Keratinocyte (primary cell): ENCODE data around the gene STEAP1. TPM values are rescaled to one million over a fixed set of nuclear protein-coding genes. Genes with fewer than 3 reads are reported as not detected.

Experiments used
- DNase-seq: peaks from one replicate; pipeline ENCODE4 v3.0.0-alpha.2; 2011; ENCODE audit warnings: low read depth, missing footprints, low spot score
- FAIRE-seq: peaks from 2 replicates; lab custom pipeline; 2011; peaks lifted over from hg19 to GRCh38; lab: Jason Lieb, UNC
- H2AFZ ChIP-seq: 2 replicates; pipeline ENCODE4 v1.6.0; 2012; ENCODE audit warnings: low read length, control low read depth, inconsistent platforms; ENCODE audit not compliant: control insufficient read depth
- H3K27ac ChIP-seq: 2 replicates; pipeline ENCODE4 v1.5.1; 2011; ENCODE audit warnings: low read length; ENCODE audit not compliant: control insufficient read depth, insufficient read depth
- H3K27me3 ChIP-seq: 3 replicates; pipeline ENCODE4 v1.6.0; 2011; ENCODE audit warnings: low read length; ENCODE audit not compliant: control insufficient read depth, insufficient read depth; ENCODE audit errors: extremely low read depth
- H3K36me3 ChIP-seq, 2 experiments: 2 replicates in 1 of 2; 3 replicates in 1 of 2; pipeline ENCODE4 v1.5.1; 2011; ENCODE audit warnings: low read length in 2 of 2, mild to moderate bottlenecking in 1 of 2; ENCODE audit not compliant: control insufficient read depth in 2 of 2, insufficient read depth in 2 of 2; ENCODE audit errors: extremely low read depth in 1 of 2
- H3K4me1 ChIP-seq: 3 replicates; pipeline ENCODE4 v1.5.1; 2011; ENCODE audit warnings: low read length; ENCODE audit not compliant: control insufficient read depth, insufficient read depth; ENCODE audit errors: extremely low read depth
- H3K4me2 ChIP-seq: 3 replicates; pipeline ENCODE4 v1.6.0; 2011; ENCODE audit warnings: low read depth, low read length; ENCODE audit not compliant: control insufficient read depth, insufficient read depth; ENCODE audit errors: extremely low read depth
- H3K4me3 ChIP-seq, 3 experiments: fragments of 200-600 bp in 1 of 3; sonication (generic) in 1 of 3; 2 replicates in 2 of 3; 3 replicates in 1 of 3; pipeline ENCODE4 v1.5.1; 2011 to 2016; ENCODE audit warnings: low read length in 3 of 3, mild to moderate bottlenecking in 3 of 3, control low read depth in 2 of 3, inconsistent platforms in 1 of 3, low read depth in 1 of 3, mixed read lengths in 1 of 3, mixed run types in 1 of 3, moderate library complexity in 1 of 3; ENCODE audit not compliant: control insufficient read depth in 2 of 3, insufficient read depth in 2 of 3; ENCODE audit errors: extremely low read depth in 1 of 3
- H3K79me2 ChIP-seq: 2 replicates; pipeline ENCODE4 v1.6.0; 2012; ENCODE audit warnings: low read length; ENCODE audit not compliant: control insufficient read depth, insufficient read depth
- H3K9ac ChIP-seq: 3 replicates; pipeline ENCODE4 v1.6.0; 2011; ENCODE audit warnings: low read length; ENCODE audit not compliant: control insufficient read depth, insufficient read depth; ENCODE audit errors: extremely low read depth
- H3K9me1 ChIP-seq: 3 replicates; pipeline ENCODE4 v1.6.0; 2011; ENCODE audit warnings: low read length; ENCODE audit not compliant: control insufficient read depth, insufficient read depth; ENCODE audit errors: extremely low read depth
- H3K9me3 ChIP-seq: 2 replicates; pipeline ENCODE4 v1.5.1; 2012; ENCODE audit warnings: low read depth, low read length; ENCODE audit not compliant: control insufficient read depth
- H4K20me1 ChIP-seq: 3 replicates; pipeline ENCODE4 v1.6.0; 2011; ENCODE audit warnings: low read length; ENCODE audit not compliant: control insufficient read depth, insufficient read depth; ENCODE audit errors: extremely low read depth
- EZH2 ChIP-seq: IDR thresholded peaks from one replicate; pipeline ENCODE4 v1.6.1; 2012; ENCODE audit warnings: inconsistent platforms, mild to moderate bottlenecking, low read length, moderate library complexity
- dilution Hi-C: fragments of 300-500 bp; cut with MboI; formaldehyde crosslinking; loops from one replicate; pipeline ENCODE4 v1.7.0; 2020; ENCODE audit warnings: low sequenced_read_pairs; ENCODE audit not compliant: extremely low pct_ligation_motif_present
- polyA plus RNA-seq, 5 experiments: library from polyadenylated mRNA; depleted of rRNA in 3 of 5; stranded (reverse) in 3 of 5; stranded (forward) in 1 of 5; unstranded in 1 of 5; fragments of >200 nt; gene quantifications; 1 replicate in 1 of 5; 2 replicates in 3 of 5; 3 replicates in 1 of 5; pipeline versions ENCODE4 v1.2.1 to v1.2.3, GENCODE V29; 2011 to 2012; ENCODE audit warnings: missing spikeins in 2 of 5, low read depth in 1 of 5, low replicate concordance in 1 of 5
- TF ChIP-seq, protein P1 (sequence below), 3 experiments: IDR thresholded peaks in 1 of 3; conservative IDR thresholded peaks in 1 of 3; optimal IDR thresholded peaks in 1 of 3; 2 replicates in 2 of 3; 3 replicates in 1 of 3; pipeline versions ENCODE3 to v1.5.1; 2011; ENCODE audit warnings: low read length in 3 of 3, mild to moderate bottlenecking in 3 of 3, moderate library complexity in 2 of 3, control low read depth in 1 of 3, inconsistent platforms in 1 of 3; ENCODE audit not compliant: insufficient read depth in 2 of 3; ENCODE audit errors: extremely low read depth in 1 of 3

STEAP1 gene
- polyA plus RNA-seq, 1 donor (not counting 4 experiments of a cell fraction or from before 2014, with no cell fraction given) = 19.0 TPM

DNA sequence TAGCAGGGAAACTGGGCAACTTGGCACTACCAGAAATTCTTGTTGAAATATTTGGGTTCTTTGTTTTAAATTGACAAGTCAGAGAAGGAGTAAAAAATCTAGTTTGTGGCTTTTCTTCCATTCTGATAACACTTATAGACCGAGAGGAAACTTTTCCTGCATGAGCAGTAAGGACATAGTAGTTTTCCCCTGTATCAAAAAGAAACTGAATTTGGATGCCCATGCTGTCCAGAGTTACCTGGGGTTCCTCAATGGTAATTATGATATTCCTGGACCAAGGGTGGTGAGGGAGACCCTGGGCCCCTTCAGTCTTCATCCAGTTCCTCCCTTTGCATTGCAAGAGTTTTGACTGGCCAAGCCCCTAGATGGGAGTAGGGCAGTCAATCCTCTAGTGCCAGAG lies 37.4 kb downstream of the STEAP1 start:
- Histone ChIP-seq H3K9ac (no peak overlapping the region), H2AFZ (no peak overlapping the region), H4K20me1 (no peaks in the 10 kb centered on the region), H3K4me2 (no peak overlapping the region), H3K4me3 (no peak overlapping the region), H3K27ac (no peak overlapping the region), H3K79me2 (no peaks in the 10 kb centered on the region), H3K27me3 (no peaks in the 10 kb centered on the region), H3K4me1 (no peaks in the 10 kb centered on the region), H3K36me3 (no peaks in the 10 kb centered on the region), H3K9me1 (no peaks in the 10 kb centered on the region), H3K9me3 (peaks cover 2% of the 10 kb centered on the region)
- DNase-seq = no peak
- no peak for FAIRE-seq
- no peak for TF ChIP-seq EZH2
- TF ChIP-seq, protein P1, sequence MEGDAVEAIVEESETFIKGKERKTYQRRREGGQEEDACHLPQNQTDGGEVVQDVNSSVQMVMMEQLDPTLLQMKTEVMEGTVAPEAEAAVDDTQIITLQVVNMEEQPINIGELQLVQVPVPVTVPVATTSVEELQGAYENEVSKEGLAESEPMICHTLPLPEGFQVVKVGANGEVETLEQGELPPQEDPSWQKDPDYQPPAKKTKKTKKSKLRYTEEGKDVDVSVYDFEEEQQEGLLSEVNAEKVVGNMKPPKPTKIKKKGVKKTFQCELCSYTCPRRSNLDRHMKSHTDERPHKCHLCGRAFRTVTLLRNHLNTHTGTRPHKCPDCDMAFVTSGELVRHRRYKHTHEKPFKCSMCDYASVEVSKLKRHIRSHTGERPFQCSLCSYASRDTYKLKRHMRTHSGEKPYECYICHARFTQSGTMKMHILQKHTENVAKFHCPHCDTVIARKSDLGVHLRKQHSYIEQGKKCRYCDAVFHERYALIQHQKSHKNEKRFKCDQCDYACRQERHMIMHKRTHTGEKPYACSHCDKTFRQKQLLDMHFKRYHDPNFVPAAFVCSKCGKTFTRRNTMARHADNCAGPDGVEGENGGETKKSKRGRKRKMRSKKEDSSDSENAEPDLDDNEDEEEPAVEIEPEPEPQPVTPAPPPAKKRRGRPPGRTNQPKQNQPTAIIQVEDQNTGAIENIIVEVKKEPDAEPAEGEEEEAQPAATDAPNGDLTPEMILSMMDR (optimal IDR thresholded peaks at IDR 0.05 in 1 of 3, IDR thresholded peaks at IDR 0.05 in 1 of 3, conservative IDR thresholded peaks at IDR 0.05 in 1 of 3; ENCODE audit: extremely low read depth in 1 of 3, insufficient read depth in 2 of 3, low read length in 3 of 3) = no peak
- dilution Hi-C loops = no loop called here

DNA sequence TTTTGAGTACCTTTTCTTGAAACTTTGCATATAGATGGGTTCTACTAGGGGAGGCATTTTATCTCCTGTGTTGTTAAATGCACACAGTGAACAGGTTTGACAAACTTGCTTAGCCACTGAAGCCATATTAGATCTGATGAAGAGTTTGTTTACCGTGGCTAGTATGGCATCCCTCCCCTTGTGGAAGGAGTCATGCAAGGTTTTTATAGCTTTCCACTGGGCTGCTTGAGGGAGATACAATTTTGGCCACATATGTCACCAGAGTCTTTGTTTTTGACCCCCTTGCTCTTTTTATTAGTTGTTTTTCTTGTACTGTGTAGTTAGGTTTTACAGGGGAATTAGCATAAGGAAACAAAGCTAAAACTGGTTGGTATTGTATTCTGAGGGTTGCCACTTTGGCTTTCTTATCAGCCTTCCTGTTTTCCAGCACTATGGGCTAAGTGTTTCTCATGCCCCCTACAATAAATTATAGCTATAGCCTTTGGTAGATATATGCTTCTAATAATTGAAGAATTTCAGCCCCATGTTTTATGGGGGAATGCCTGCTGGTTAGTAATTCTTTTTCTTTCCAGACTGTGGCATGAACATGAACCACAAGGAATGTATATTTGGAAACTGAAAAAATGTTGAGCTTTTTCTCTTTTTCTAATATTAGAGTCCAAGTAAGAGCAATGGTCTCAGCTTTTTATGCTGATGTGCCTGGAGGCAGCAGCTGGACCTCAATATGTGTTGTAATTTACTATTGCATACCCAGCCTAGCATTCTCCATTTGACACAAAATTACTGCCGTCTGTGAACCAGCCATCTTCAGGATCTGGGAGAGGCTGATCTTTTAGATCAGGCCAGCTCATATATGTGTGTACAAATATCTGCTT lies 38.8 kb downstream of the STEAP1 start:
- H3K4me2 ChIP-seq = no peak overlapping the region
- H3K9me3 ChIP-seq = peaks cover 2% of the 10 kb centered on the region
- no peak for DNase-seq
- no peaks in the 10 kb centered on the region for H4K20me1 ChIP-seq
- no peaks in the 10 kb centered on the region for H3K27me3 ChIP-seq
- no peaks in the 10 kb centered on the region for H3K4me1 ChIP-seq
- no peak for TF ChIP-seq EZH2
- TF ChIP-seq, protein P1 (optimal IDR thresholded peaks at IDR 0.05 in 1 of 3, IDR thresholded peaks at IDR 0.05 in 1 of 3, conservative IDR thresholded peaks at IDR 0.05 in 1 of 3; ENCODE audit: extremely low read depth in 1 of 3, insufficient read depth in 2 of 3, low read length in 3 of 3) = no peak
- dilution Hi-C loops = no loop called here
- no peak overlapping the region for H3K4me3 ChIP-seq
- no peaks in the 10 kb centered on the region for H3K36me3 ChIP-seq
- no peak overlapping the region for H3K27ac ChIP-seq
- no peak overlapping the region for H2AFZ ChIP-seq
- no peaks in the 10 kb centered on the region for H3K79me2 ChIP-seq
- no peak overlapping the region for H3K9ac ChIP-seq
- no peaks in the 10 kb centered on the region for H3K9me1 ChIP-seq
- no peak for FAIRE-seq
